ENCODE measurements around the gene KRT79.

GRCh38 chr12:52784909-52785308 is 49.2 kb downstream of the KRT79 start:
- TF ChIP-seq CTCF (IDR thresholded peaks at IDR 0.05) (no peak), POLR2AphosphoS5 (IDR thresholded peaks at IDR 0.05) (no peak), POLR2A (IDR thresholded peaks at IDR 0.05) (no peak), EP300 (IDR thresholded peaks at IDR 0.05) (no peak)
